GM12874 (cell line): ENCODE data around the gene NAA35.

Experiments used
- TF ChIP-seq, protein P1 (sequence below): IDR thresholded peaks from 2 replicates; pipeline ENCODE4 v1.5.1; 2011; ENCODE audit warnings: low read depth, mild to moderate bottlenecking, control low read depth, low read length, moderate library complexity; ENCODE audit not compliant: insufficient read depth

Gene NAA35

DNA sequence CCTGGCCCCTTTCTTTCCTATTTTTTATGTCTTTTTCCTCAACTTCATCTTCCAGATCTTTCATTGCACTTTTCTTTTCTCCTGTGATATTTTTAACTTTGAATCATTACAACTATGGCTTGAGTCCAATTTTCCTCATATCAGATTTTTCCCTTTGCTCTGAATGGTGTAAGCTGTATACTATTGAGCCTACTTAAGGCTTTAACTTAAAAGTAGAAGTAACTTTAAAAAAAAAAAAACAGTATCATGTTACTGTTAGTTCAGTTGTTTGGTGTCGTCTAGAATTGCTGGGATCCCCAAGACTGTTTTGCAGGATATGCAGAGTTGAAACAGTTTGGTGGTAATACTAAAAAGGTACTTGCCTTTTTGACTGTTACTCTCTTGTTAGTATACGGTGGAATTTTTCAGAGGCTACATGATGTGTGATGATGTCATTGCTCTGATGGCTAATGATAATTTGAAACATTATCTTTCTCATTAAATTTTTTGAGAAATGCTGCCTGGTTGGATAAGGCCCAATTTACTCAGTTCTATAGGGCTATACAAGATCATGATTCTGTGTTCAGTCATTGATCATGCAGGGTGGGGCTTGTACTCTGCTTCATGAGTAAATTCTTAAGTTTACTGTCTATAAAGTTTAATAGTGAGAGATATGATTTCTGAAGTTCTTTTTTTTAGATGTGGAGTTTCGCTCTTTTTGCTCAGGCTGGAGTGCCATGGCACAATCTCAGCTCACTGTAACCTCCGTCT is 8.8 kb downstream of the NAA35 start:
- TF ChIP-seq, protein P1, sequence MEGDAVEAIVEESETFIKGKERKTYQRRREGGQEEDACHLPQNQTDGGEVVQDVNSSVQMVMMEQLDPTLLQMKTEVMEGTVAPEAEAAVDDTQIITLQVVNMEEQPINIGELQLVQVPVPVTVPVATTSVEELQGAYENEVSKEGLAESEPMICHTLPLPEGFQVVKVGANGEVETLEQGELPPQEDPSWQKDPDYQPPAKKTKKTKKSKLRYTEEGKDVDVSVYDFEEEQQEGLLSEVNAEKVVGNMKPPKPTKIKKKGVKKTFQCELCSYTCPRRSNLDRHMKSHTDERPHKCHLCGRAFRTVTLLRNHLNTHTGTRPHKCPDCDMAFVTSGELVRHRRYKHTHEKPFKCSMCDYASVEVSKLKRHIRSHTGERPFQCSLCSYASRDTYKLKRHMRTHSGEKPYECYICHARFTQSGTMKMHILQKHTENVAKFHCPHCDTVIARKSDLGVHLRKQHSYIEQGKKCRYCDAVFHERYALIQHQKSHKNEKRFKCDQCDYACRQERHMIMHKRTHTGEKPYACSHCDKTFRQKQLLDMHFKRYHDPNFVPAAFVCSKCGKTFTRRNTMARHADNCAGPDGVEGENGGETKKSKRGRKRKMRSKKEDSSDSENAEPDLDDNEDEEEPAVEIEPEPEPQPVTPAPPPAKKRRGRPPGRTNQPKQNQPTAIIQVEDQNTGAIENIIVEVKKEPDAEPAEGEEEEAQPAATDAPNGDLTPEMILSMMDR = no peak

DNA sequence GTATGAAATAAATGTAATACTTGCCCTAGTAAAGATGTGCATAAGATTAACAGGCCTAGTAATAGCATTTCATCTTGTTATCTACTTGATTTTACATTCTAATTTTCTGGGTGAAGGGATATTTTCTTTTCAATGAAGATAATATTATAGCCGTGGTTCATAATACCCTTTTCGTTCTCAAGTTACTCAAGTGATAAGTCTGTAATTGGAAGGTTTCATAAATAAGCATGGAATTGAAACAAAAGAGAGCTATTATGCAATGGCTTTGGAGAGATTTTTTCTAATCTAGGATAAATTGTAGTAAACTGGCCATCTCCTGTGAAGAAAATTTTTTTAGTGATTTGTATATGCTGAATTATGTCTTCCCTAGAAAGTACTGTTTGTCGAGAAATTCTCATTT is 19.0 kb downstream of the NAA35 start:
- TF ChIP-seq, protein P1 = no peak

DNA sequence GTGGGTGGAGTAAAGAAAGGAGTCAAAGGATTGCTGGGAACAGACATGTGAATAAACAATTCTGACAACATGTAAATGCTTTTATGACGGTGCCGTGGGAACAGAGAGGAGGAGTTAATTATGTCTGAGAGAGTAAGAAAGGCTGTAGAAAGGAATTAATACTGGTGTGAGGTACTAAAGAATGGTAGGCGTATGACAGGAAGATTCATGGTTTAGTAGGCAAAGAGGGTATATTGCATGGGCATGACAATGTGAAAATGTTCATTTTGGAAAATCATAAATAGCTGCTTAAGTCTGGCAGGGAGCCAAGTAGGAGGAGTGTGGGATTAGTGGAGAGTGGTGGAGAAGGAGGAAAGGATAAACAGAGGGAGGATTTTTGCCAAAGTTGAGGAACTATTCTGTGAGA is 19.7 kb downstream of the NAA35 start:
- TF ChIP-seq, protein P1 = no peak

DNA sequence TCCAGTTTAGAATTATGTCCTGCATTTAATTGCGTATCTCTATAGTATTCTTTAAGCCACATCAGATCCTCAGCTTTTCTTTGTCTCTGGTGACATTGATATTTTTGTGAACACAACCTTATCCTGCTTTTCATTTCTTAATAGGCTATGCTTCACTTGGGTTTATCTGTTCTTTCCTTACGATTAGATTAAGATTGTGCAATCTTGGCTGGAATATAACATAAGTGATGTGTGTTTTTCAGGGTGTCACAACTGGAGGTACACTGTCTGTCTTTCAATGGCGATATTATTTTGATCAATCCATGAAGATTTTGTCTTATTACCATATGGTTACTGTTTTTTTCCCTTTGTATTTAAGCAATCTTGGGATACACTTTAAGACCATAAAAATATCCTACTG is 23.6 kb downstream of the NAA35 start:
- TF ChIP-seq, protein P1 = no peak

DNA sequence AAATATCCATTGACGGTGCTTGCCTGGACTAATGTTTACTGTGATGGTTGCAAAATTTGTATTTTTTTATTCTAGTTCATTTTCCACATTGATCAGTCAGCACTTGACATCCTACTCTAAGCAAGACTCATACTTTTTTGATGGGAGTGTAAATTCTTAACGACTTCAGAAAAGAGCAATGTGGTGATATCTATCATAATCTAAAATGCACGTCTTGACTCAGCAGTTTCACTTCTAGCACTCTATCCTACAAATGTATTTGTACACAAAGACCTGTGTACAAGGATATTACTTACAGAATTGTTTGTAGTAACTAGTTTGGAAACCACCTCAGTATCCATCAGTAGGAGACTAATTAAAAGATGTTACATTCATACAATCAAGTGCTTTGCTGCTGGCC is 24.0 kb downstream of the NAA35 start:
- TF ChIP-seq, protein P1 = no peak

DNA sequence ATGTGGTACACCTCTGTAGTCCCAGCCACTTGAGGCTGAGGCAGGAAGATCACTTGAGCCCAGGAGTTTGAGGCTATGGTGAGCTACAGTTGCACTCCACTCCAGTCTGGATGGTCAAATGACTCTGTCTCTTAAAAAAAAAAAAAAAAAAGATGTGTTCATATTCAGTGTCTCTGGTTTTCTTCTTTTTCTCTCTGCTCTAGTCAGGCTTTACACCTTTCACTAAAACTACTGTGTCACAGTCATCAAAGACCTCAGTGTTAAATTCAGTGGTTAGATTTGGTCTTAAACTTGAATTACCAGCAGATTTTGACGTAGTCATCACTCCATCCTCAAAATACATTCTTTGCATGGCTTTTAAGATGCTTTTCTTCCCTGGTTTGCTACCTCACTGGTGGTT is 28.8 kb downstream of the NAA35 start:
- TF ChIP-seq, protein P1 = no peak

DNA sequence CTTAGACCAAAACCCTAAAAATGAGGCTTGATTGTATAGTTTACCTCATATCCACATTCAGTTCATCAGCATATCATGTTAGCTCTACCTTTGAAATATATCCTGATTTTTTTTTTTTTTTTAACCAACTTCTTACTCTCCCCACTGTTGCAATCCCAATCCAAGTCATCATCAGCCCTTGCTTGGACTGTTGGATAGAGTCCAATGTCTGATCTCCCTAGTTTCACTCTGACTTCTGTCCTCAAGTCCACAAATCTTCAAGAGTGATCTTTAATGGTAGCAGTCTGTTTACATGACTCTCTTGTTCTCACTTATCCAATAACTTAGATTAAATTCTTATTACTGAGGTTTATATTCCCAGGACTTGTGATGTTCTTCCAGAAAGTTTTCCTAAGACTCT is 30.8 kb downstream of the NAA35 start:
- TF ChIP-seq, protein P1 = no peak
